ENCODE measurements around the gene YWHAG. TPM values are rescaled to one million over a fixed set of nuclear protein-coding genes. Genes with fewer than 3 reads are reported as not detected.

Gene YWHAG
- polyA plus RNA-seq, 3 donors = 6.9 to 12.2 (median 9.3) TPM

- Histone ChIP-seq H3K27ac (ENCODE audit: low read depth in 1 of 2, low read length in 2 of 2) (no peak overlapping the region), H3K79me2 (ENCODE audit: insufficient read depth, low read length) (peaks cover 74% of the 10 kb centered on the region), H3K36me3 (replicated peaks in 1 of 2; ENCODE audit: control insufficient read depth in 1 of 2, insufficient read depth in 2 of 2, low read length in 2 of 2) (peaks cover 46 to 76% of the 10 kb centered on the region in 2 donors), H3K9ac (ENCODE audit: insufficient read depth, low read length, poor library complexity, severe bottlenecking) (no peak overlapping the region), H3K27me3 (ENCODE audit: control insufficient read depth in 2 of 2, insufficient read depth in 2 of 2, low read length in 2 of 2) (no peaks in the 10 kb centered on the region), H3K9me3 (replicated peaks in 1 of 2; ENCODE audit: control insufficient read depth in 1 of 2, insufficient read depth in 1 of 2, low read length in 2 of 2) (no peaks in the 10 kb centered on the region), H3K4me1 (ENCODE audit: control insufficient read depth in 1 of 2, insufficient read depth in 2 of 2, low read length in 2 of 2) (no peaks in the 10 kb centered on the region), H3K4me2 (replicated peaks; ENCODE audit: extremely low read depth, low read length, poor library complexity, severe bottlenecking) (no peak overlapping the region), H2AFZ (ENCODE audit: insufficient read depth, low read depth, low read length, poor library complexity, severe bottlenecking) (no peak overlapping the region), H4K20me1 (ENCODE audit: insufficient read depth, low read length) (peaks cover 98% of the 10 kb centered on the region), H3K4me3 (replicated peaks in 1 of 3; ENCODE audit: low read depth in 2 of 3, low read length in 3 of 3) (no peak overlapping the region)
- TF ChIP-seq CTCF (IDR thresholded peaks at IDR 0.05) = no peak
- intact Hi-C loops (cut with micrococcal nuclease) = no loop called here
- peak overlapping the region in 1 of 7 donors; percentile 4 for H3K27ac Mint-ChIP-seq
- 100% methylated on average over 1 of the region's 5 CpGs for WGBS (ENCODE audit: insufficient coverage)
- H3K27me3 Mint-ChIP-seq (ENCODE audit: low read depth in 3 of 3) = no peaks in the 10 kb centered on the region
- peaks cover 41 to 80% of the 10 kb centered on the region in 2 donors for H3K36me3 Mint-ChIP-seq
- no peak for DNase-seq
- no peaks in the 10 kb centered on the region for H3K9me3 Mint-ChIP-seq
- no peak overlapping the region for H3K4me3 Mint-ChIP-seq
- peaks cover 25% of the 10 kb centered on the region for H3K4me1 Mint-ChIP-seq
Observed at GRCh38 chr7:76326646-76327233, 32.1 kb downstream of the YWHAG start.

- peaks cover 19% of the 10 kb centered on the region for H3K4me1 Mint-ChIP-seq
- DNase-seq = no peak
- no peak for TF ChIP-seq CTCF (IDR thresholded peaks at IDR 0.05)
- Histone ChIP-seq H3K36me3 (replicated peaks in 1 of 2; ENCODE audit: control insufficient read depth in 1 of 2, insufficient read depth in 2 of 2, low read length in 2 of 2) (peaks cover 46 to 76% of the 10 kb centered on the region in 2 donors), H3K4me1 (ENCODE audit: control insufficient read depth in 1 of 2, insufficient read depth in 2 of 2, low read length in 2 of 2) (no peaks in the 10 kb centered on the region), H3K4me2 (replicated peaks; ENCODE audit: extremely low read depth, low read length, poor library complexity, severe bottlenecking) (no peak overlapping the region), H3K27me3 (ENCODE audit: control insufficient read depth in 2 of 2, insufficient read depth in 2 of 2, low read length in 2 of 2) (no peaks in the 10 kb centered on the region), H3K4me3 (replicated peaks in 1 of 3; ENCODE audit: low read depth in 2 of 3, low read length in 3 of 3) (no peak overlapping the region), H3K27ac (ENCODE audit: low read depth in 1 of 2, low read length in 2 of 2) (no peak overlapping the region), H4K20me1 (ENCODE audit: insufficient read depth, low read length) (peaks cover 94% of the 10 kb centered on the region), H3K9ac (ENCODE audit: insufficient read depth, low read length, poor library complexity, severe bottlenecking) (no peak overlapping the region), H2AFZ (ENCODE audit: insufficient read depth, low read depth, low read length, poor library complexity, severe bottlenecking) (no peak overlapping the region), H3K9me3 (replicated peaks in 1 of 2; ENCODE audit: control insufficient read depth in 1 of 2, insufficient read depth in 1 of 2, low read length in 2 of 2) (no peaks in the 10 kb centered on the region), H3K79me2 (ENCODE audit: insufficient read depth, low read length) (peaks cover 65% of the 10 kb centered on the region)
- no peaks in the 10 kb centered on the region for H3K9me3 Mint-ChIP-seq
- intact Hi-C loops (cut with micrococcal nuclease) = no loop called here
- no peaks in the 10 kb centered on the region for H3K27me3 Mint-ChIP-seq (ENCODE audit: low read depth in 3 of 3)
- H3K36me3 Mint-ChIP-seq = peaks cover 41 to 74% of the 10 kb centered on the region in 2 donors
- H3K4me3 Mint-ChIP-seq = no peak overlapping the region
- H3K27ac Mint-ChIP-seq = no peak overlapping the region
- WGBS (ENCODE audit: insufficient coverage) = 96% methylated on average over 5 of the region's 5 CpGs
Observed at GRCh38 chr7:76325811-76326210, 33.0 kb downstream of the YWHAG start.

All from CD14-positive monocyte (primary cell).